SKM-1 treated with dmso at 0.1 percent for 144 hours (cell line): ENCODE measurements around the gene PTPRN2.

ENCODE experiments used
- DNase-seq: peaks from one replicate; lab custom pipeline; 2025; ENCODE audit not compliant: unreplicated experiment; lab: John Stamatoyannopoulos, UW

The PTPRN2 gene

GRCh38 chr7:157615101-157615817, 972.4 kb downstream of the PTPRN2 start:
- DNase-seq = no peak

- no peak for DNase-seq
These were observed 973.1 kb downstream of the PTPRN2 start for GRCh38 chr7:157614457-157615020.

- DNase-seq = no peak
These were observed 973.9 kb downstream of the PTPRN2 start for GRCh38 chr7:157613575-157614322.

- no peak for DNase-seq
These were observed 974.7 kb downstream of the PTPRN2 start for GRCh38 chr7:157612664-157613561.

GRCh38 chr7:157612009-157612663, 975.5 kb downstream of the PTPRN2 start:
- no peak for DNase-seq

GRCh38 chr7:157611341-157611740, 976.3 kb downstream of the PTPRN2 start:
- DNase-seq = no peak

- no peak for DNase-seq
These were observed 976.8 kb downstream of the PTPRN2 start for GRCh38 chr7:157610671-157611295.

GRCh38 chr7:157609932-157610640, 977.5 kb downstream of the PTPRN2 start:
- DNase-seq = no peak

GRCh38 chr7:157609516-157609915, 978.1 kb downstream of the PTPRN2 start:
- no peak for DNase-seq

- DNase-seq = no peak
These were observed 980.4 kb downstream of the PTPRN2 start for GRCh38 chr7:157607218-157607617.

GRCh38 chr7:157606140-157606539, 981.5 kb downstream of the PTPRN2 start:
- no peak for DNase-seq

- no peak for DNase-seq
These were observed 982.0 kb downstream of the PTPRN2 start for GRCh38 chr7:157605638-157606037.

GRCh38 chr7:157604661-157605381, 982.8 kb downstream of the PTPRN2 start:
- DNase-seq = no peak

- no peak for DNase-seq
These were observed 983.9 kb downstream of the PTPRN2 start for GRCh38 chr7:157603716-157604115.

- no peak for DNase-seq
These were observed 984.6 kb downstream of the PTPRN2 start for GRCh38 chr7:157603005-157603404.

- no peak for DNase-seq
These were observed 985.0 kb downstream of the PTPRN2 start for GRCh38 chr7:157602581-157602980.

GRCh38 chr7:157602156-157602555, 985.5 kb downstream of the PTPRN2 start:
- DNase-seq = no peak

- no peak for DNase-seq
These were observed 986.1 kb downstream of the PTPRN2 start for GRCh38 chr7:157601530-157601929.

- no peak for DNase-seq
These were observed 988.1 kb downstream of the PTPRN2 start for GRCh38 chr7:157599491-157599890.
